HL-60 (cell line): ENCODE results near the gene NEGR1.

ENCODE experiments used
- CTCF ChIP-seq: IDR thresholded peaks from one replicate; pipeline ENCODE4 v1.5.1; 2011; ENCODE audit warnings: low read length, control low read depth, inconsistent platforms; ENCODE audit not compliant: insufficient read depth
- GABPA ChIP-seq: IDR thresholded peaks from 2 replicates; pipeline ENCODE4 v1.6.1; 2012; ENCODE audit warnings: low read depth
- POLR2AphosphoS5 ChIP-seq: IDR thresholded peaks from 2 replicates; pipeline ENCODE4 v1.6.1; 2012; ENCODE audit warnings: low read depth
- TF ChIP-seq, protein P1 (sequence below): IDR thresholded peaks from 2 replicates; pipeline ENCODE4 v1.6.1; 2012; ENCODE audit warnings: low read depth; ENCODE audit not compliant: insufficient replicate concordance

DNA sequence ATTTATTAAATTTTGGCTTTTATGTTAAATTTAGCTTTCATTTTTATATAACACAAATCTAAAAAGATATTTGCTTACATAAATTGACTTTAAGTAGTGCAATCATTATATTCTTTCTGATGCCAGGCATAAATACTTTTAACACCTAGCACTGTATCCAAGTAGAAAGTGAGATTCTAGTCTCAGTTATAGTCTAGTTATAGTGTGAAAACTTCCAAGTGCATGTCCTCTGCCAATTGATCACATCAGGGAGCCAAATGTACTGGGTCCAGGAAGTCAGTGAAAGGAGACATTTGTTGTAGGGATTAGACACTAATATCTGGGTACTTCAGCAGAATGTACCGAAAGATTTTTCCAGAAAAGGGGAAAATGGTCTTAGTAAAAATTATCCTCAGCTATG is 910.8 kb downstream of the NEGR1 start:
- TF ChIP-seq CTCF, result no peak
- TF ChIP-seq, protein P1, sequence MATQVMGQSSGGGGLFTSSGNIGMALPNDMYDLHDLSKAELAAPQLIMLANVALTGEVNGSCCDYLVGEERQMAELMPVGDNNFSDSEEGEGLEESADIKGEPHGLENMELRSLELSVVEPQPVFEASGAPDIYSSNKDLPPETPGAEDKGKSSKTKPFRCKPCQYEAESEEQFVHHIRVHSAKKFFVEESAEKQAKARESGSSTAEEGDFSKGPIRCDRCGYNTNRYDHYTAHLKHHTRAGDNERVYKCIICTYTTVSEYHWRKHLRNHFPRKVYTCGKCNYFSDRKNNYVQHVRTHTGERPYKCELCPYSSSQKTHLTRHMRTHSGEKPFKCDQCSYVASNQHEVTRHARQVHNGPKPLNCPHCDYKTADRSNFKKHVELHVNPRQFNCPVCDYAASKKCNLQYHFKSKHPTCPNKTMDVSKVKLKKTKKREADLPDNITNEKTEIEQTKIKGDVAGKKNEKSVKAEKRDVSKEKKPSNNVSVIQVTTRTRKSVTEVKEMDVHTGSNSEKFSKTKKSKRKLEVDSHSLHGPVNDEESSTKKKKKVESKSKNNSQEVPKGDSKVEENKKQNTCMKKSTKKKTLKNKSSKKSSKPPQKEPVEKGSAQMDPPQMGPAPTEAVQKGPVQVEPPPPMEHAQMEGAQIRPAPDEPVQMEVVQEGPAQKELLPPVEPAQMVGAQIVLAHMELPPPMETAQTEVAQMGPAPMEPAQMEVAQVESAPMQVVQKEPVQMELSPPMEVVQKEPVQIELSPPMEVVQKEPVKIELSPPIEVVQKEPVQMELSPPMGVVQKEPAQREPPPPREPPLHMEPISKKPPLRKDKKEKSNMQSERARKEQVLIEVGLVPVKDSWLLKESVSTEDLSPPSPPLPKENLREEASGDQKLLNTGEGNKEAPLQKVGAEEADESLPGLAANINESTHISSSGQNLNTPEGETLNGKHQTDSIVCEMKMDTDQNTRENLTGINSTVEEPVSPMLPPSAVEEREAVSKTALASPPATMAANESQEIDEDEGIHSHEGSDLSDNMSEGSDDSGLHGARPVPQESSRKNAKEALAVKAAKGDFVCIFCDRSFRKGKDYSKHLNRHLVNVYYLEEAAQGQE, result no peak
- TF ChIP-seq POLR2AphosphoS5, result no peak
- TF ChIP-seq GABPA, result no peak
